ENCODE results near the gene CRYGS.
A peak's percentile ranks its signal among the peaks of the same experiment; 100 is the strongest.
"Not testable (repeated sequence)": the region's sequence is repeated elsewhere in the genome, so short reads cannot be mapped to it uniquely, and the experiment has no call there.

CRYGS gene

DNA sequence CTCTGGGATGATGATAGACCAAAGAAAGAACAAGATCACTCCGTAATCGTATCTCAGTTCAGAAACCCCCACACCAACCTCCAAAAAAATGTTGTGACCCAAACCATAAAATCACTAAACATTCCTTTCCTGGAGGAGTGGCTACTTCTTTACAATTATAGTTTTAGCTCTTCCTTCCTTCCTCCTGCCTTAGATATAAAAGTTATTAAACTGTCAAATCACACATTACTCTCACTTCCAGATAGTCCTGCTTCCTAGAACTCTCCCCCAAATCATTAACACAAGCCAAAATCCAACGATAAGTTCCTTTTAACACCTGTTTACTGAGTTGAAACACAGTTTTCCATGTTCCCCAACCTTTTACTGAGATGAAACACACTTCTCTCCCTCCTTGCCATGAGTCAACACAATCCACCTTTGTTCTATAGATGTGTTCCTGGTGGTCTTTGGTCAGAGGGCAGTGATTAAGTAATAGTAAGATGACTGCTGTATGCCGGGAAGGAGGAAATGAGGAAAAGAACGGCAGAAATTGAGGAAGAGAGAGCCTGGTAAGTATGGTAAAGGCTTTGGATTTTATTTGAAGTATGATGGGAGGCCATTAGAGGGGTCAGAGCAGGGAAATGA is 8.3 kb upstream of the CRYGS start:
- no peak for DNase-seq (ENCODE audit: low read depth, low spot score)

DNA sequence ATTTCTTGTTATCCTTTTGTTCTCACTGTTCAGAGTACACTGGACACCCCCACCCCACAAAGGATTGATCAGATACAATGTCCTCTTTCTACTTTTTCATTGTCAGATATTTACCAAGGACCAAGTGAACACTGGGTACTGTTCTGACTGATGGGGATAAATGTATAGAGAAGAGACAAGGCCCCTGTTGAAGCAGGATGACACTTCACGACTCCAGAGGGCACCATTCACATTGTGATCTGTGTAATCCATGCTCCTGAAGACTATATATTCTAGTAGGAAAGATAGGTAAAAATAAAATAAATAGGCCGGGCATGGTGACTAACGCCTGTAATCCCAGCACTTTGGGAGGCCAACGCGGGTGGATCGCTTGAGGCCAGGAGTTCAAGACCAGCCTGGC is 7.2 kb upstream of the CRYGS start:
- DNase-seq (ENCODE audit: low read depth, low spot score): no peak

DNA sequence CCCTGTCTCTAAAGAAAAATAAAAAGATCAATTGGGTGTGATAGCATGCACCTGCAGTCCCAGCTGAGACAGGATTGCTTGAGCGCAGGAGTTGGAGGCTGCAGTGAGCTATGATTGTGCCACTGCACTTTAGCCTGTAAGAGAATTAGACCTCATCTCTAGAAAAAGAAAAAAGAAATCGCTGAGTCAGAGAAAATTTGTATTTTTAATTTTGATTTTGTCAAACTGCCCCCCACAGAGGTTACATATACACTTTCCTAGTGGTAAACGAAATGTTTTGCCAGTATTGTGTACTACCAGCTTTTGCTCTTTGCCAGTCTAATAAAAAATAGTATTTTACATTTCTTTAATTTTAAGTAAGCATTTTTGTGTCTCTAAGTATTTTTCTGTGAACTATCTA is 5.3 kb upstream of the CRYGS start:
- no peak for DNase-seq (ENCODE audit: low read depth, low spot score)

DNA sequence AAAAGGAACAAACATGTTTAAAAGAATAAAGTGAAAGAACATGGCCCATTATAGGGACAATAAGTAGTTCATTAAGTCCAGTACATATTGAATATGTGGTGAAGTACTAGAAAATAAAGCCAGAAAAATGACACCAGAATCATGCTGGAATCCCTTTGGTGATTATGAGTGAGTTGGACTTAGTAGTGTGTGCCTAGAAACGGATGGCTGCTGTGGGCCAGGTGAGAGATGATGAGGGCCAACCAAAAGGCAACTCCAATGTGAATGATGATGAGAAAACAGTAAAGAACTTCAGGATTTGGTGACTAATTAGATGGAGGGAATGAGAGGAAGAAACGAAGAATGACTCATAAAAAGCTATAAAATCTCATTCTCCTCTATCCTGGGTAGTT is 3.3 kb downstream of the CRYGS start:
- DNase-seq (ENCODE audit: low read depth, low spot score): no peak

- DNase-seq (ENCODE audit: low read depth, low spot score): peak; percentile 70
Measured at GRCh38 chr3:186540221-186540834, 3.9 kb downstream of the CRYGS start.

- DNase-seq (ENCODE audit: low read depth, low spot score): no peak
Measured at GRCh38 chr3:186538779-186539178, 5.4 kb downstream of the CRYGS start.

DNA sequence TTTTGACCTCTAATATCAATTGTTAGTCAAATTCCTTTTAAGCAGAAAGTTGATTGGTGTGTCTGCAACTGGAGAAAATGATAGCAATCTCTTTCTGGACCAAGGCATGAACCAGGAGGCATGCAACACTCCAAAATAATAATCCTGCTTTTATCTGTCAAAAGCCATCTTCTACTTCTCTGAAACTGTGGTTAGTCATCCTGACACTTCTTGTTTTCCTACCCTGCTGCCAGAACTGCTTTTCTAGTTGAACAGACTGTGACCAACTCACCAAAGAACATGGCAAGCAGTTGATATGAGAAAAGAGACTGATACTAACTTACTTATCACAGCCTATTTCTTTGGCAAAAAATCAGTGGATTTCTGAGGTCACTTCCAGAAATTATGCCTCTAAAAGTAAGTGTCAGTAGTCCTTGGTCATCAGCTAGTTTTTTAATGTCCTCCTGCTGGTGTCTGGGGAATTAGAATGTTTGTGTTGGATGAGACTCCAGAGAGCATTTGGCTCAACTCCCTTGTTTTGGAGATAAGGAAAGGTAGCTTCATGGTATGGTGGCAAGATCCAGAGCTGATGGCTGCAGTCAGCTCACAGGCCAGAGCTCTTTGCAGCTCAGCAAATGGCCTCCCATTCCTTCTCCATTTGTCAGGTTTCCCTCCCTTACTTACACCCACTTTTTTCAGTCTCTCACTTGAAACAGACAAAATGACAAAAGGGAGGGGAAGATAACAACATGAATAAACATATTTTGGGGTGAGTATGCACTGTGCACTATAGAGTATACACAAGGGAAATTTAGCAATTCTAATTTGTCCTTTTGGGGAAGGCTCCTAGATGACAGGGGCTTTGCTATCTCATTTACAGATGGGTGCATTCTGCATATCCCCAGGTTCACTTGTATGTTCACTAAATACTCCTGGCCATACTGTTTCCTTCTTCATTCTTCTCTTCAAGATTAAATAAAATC is 7.0 kb downstream of the CRYGS start:
- no peak for DNase-seq (ENCODE audit: low read depth, low spot score)

GRCh38 chr3:186534113-186534669 is 10.0 kb downstream of the CRYGS start:
- peak; percentile 25 for DNase-seq (ENCODE audit: low read depth, low spot score)

DNA sequence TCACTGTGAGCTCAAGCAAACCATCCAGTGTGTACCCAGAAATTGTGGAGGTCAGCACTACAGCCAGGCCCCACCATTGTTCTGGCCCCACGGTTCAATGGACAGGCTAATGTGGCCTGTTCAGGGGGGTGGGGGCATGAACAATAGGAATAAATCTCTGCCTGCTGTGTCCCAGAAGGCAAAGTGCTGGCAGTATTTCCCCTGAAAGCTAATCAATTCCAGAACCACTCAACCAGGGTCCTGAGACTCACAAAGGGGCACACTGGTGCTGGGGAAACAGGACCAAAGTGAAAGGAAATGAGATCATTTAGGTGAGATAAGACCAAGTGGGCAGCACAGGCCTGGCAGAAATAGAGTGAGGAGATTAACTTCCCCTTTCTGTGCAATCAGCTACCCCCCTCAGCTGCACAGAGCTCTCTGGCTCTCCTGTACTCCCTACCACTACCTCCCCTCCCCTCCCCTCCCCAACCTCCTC is 11.5 kb downstream of the CRYGS start:
- DNase-seq (ENCODE audit: low read depth, low spot score): no peak

- not testable (repeated sequence) for DNase-seq (ENCODE audit: low read depth, low spot score)
Measured at GRCh38 chr3:186531694-186532093, 12.5 kb downstream of the CRYGS start.

GRCh38 chr3:186530415-186530814 is 13.8 kb downstream of the CRYGS start:
- DNase-seq (ENCODE audit: low read depth, low spot score): no peak

- DNase-seq (ENCODE audit: low read depth, low spot score): no peak
Measured at GRCh38 chr3:186529201-186529999, 14.8 kb downstream of the CRYGS start.

DNA sequence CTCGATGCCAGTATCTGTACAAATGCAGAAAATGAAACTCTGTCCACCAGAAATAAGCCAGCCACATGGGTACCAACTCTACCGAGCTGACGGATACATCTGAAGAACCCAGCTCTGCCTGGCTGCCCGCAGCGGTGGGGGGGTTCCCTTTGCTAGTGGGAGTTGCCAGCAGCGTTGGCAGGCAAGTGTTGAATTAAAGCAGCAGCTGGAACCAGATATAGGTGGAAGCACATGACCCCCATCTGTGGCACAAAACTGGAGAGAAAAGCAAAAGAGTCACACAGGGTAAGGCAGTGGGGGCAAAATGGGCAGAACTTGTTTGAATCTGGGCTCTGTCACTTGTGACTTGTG is 17.9 kb downstream of the CRYGS start:
- no peak for DNase-seq (ENCODE audit: low read depth, low spot score)

DNA sequence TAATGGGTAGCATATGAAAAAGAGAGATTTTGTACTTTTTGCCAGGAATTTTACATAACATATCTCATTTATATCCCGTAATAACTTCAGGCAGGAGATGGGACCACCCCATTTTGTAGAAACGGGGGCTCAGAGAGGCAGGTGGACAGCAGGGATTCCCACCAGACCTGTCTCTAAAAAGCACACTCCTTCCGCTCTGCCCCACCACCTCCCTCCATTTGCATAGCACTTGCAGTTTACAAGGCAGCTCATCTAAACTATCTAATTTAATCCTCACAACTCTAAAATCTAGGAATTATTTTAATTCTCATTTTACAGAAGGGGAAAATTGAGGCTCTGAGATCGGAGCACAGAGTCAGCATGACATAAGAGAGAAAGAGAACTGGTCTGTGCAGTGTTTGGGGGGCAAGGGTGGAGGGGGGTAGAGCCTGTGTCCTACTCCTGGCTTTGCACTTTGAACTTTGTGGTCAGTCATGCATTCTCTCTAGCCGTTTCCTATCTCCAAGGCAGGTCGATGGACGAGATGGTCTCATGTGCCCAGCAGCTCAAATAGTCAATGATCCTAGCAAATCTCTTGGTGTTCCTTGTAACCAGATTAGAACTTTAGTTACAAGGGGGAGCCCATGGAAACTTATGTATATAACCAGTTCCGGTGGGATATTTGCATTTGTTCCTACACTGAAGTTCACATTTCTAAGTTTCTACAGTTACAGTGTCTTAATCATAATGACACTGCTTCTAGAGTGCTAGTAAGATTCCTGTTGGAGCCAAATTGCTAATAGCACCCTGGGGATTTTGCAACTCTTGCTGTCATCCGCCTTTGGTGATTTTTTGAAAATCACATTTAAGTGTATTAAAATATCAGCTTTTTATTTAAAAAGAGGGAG is 18.6 kb downstream of the CRYGS start:
- DNase-seq (ENCODE audit: low read depth, low spot score): no peak

DNA sequence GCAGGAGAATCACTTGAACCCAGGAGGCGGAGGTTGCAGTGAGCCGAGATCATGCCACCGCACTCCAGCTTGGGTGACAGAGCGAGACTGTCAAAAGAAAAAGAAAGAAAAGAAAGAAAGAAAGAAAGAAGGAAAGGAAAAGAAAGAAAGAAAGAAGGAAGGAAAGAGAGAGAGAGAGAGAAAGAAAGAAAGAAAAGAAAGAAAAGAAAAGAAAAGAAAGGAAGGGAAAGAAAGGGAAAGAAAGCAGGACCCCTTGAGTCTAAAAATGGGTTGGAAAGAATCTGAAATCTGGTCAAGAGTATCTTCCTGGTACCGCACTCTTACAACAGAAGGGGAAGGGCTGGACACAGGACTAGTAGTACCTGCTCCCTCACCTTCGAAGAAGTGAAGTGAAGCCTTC is 19.6 kb downstream of the CRYGS start:
- DNase-seq (ENCODE audit: low read depth, low spot score): no peak

DNA sequence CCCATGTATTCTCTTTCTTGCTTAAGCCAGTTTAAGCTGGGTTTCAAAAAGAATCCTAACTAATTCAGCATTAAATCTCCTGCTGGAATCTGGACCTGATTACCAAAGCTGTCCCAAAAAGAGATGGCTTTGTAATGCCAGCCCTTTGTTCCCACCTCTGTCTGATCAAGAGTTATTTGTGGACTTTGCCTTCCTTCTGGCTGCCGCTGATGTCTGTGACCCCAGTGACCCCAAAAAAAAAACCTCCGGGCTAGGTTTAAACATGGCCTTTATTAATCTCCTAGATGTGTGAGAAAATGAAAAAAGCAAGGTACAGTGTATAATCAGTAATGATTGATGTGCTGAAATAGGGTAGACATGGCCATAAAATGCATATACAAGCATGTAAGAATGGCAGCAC is 20.7 kb downstream of the CRYGS start:
- no peak for DNase-seq (ENCODE audit: low read depth, low spot score)

DNA sequence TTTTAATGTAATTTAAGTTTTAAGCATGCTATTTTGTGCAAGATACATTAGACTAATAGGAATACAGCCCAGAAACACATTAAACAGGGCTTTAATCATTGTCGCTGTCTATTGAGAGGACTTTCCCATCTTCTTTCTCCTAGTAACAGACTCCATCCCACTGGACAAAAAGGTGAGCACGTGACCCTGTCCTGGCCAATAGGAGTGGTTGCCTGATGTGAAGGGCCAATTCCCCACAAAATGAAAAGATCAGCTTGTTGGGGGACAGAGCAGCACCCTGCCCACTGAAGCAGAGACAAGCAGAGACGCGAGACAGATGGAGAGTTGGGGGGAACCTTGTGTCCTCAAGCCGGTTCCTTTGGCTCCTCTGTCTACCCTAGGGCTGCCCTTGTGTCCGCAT is 21.2 kb downstream of the CRYGS start:
- no peak for DNase-seq (ENCODE audit: low read depth, low spot score)

GRCh38 chr3:186520957-186521842 is 23.0 kb downstream of the CRYGS start:
- DNase-seq (ENCODE audit: low read depth, low spot score): no peak

DNA sequence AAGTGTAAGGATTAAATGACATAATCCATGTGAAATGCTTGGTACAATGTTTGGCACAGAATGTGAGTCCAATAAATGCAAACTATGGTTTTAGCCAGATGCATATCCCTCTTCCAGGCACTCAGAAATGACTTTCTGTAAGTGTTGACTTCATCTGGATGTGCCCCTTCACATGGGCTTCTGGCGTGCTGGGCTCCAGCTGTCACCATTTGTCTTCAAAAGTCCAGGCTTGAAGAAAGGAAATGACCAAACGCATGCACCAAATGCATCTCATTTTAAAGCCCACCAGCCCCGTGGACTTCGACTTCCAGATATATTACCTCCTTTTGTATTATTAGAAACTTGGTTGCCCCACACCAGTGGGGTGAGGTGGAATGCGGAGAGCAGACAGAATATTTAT is 23.7 kb downstream of the CRYGS start:
- no peak for DNase-seq (ENCODE audit: low read depth, low spot score)
